GM19238 (cell line): ENCODE results near the gene PDE4DIP.
"Not testable (repeated sequence)": the region's sequence is repeated elsewhere in the genome, so short reads cannot be mapped to it uniquely, and the experiment has no call there.

Source experiments
- DNase-seq: peaks from one replicate; pipeline ENCODE4 v3.0.0; 2011; ENCODE audit warnings: low spot score; ENCODE audit not compliant: insufficient read length

The PDE4DIP gene

GRCh38 chr1:148918836-148919447 is 74.7 kb downstream of the PDE4DIP start:
- not testable (repeated sequence) for DNase-seq

GRCh38 chr1:148921047-148921446 is 76.8 kb downstream of the PDE4DIP start:
- DNase-seq: not testable (repeated sequence)

GRCh38 chr1:148923798-148924197 is 79.6 kb downstream of the PDE4DIP start:
- not testable (repeated sequence) for DNase-seq

- not testable (repeated sequence) for DNase-seq
These were observed 83.4 kb downstream of the PDE4DIP start for GRCh38 chr1:148927645-148928044.

GRCh38 chr1:148929253-148929652 is 85.0 kb downstream of the PDE4DIP start:
- DNase-seq: not testable (repeated sequence)

- not testable (repeated sequence) for DNase-seq
These were observed 91.3 kb downstream of the PDE4DIP start for GRCh38 chr1:148935381-148936002.

- DNase-seq: not testable (repeated sequence)
These were observed 98.7 kb downstream of the PDE4DIP start for GRCh38 chr1:148942906-148943305.

- DNase-seq: not testable (repeated sequence)
These were observed 100.9 kb downstream of the PDE4DIP start for GRCh38 chr1:148945130-148945529.

- DNase-seq: not testable (repeated sequence)
These were observed 104.5 kb downstream of the PDE4DIP start for GRCh38 chr1:148948768-148949167.

- DNase-seq: not testable (repeated sequence)
These were observed 107.4 kb downstream of the PDE4DIP start for GRCh38 chr1:148951336-148952227.

- not testable (repeated sequence) for DNase-seq
These were observed 108.2 kb downstream of the PDE4DIP start for GRCh38 chr1:148952253-148952937.

- DNase-seq: not testable (repeated sequence)
These were observed 108.8 kb downstream of the PDE4DIP start for GRCh38 chr1:148952938-148953616.

- not testable (repeated sequence) for DNase-seq
These were observed 109.5 kb downstream of the PDE4DIP start for GRCh38 chr1:148953730-148954129.

GRCh38 chr1:148958343-148958742 is 114.1 kb downstream of the PDE4DIP start:
- not testable (repeated sequence) for DNase-seq

GRCh38 chr1:148960212-148961000 is 116.2 kb downstream of the PDE4DIP start:
- not testable (repeated sequence) for DNase-seq

GRCh38 chr1:148962127-148962857 is 118.1 kb downstream of the PDE4DIP start:
- not testable (repeated sequence) for DNase-seq

GRCh38 chr1:148966084-148966483 is 121.9 kb downstream of the PDE4DIP start:
- not testable (repeated sequence) for DNase-seq

- DNase-seq: not testable (repeated sequence)
These were observed 123.4 kb downstream of the PDE4DIP start for GRCh38 chr1:148967580-148967979.

- DNase-seq: not testable (repeated sequence)
These were observed 124.5 kb downstream of the PDE4DIP start for GRCh38 chr1:148968682-148969081.
